ENCODE measurements around the gene SCIN. TPM values are rescaled to one million over a fixed set of nuclear protein-coding genes. Genes with fewer than 3 reads are reported as not detected.

Gene SCIN
- total RNA-seq, 2 donors from 2014 or later = 0.67 to 0.93 TPM

DNA sequence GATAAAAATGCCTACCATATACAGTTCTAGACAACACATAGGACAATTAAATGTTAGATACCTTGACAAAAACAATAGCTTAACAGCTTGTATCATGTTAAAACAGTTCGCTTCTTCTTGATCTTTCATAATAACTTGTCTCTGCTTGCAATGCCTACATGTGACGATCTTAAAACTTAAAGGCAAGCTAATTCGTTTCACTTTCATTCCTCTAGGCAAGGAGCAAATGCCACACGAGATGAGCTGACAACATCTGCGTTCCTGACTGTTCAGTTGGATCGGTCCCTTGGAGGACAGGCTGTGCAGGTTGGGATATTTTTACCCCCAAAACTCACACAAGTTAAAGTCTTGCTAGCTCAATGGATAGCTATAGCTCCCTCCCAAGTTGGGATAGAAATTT is 65.3 kb downstream of the SCIN start:
- H3K27ac ChIP-seq = no peak overlapping the region
- H3K4me3 ChIP-seq = no peak overlapping the region
- DNase-seq (ENCODE audit: low spot score) = no peak
- H3K9me3 ChIP-seq = no peaks in the 10 kb centered on the region
- H3K36me3 ChIP-seq = no peaks in the 10 kb centered on the region
- H3K27me3 ChIP-seq = no peaks in the 10 kb centered on the region
- no peak for TF ChIP-seq CTCF (IDR thresholded peaks at IDR 0.05)
- no peaks in the 10 kb centered on the region for H3K4me1 ChIP-seq

GRCh38 chr7:12637328-12637727 is 66.8 kb downstream of the SCIN start:
- H3K9me3 ChIP-seq = no peaks in the 10 kb centered on the region
- H3K27ac ChIP-seq = no peak overlapping the region
- H3K27me3 ChIP-seq = no peaks in the 10 kb centered on the region
- H3K4me1 ChIP-seq = no peaks in the 10 kb centered on the region
- TF ChIP-seq CTCF (IDR thresholded peaks at IDR 0.05) = no peak
- no peak for DNase-seq (ENCODE audit: low spot score)
- no peak overlapping the region for H3K4me3 ChIP-seq
- H3K36me3 ChIP-seq = no peaks in the 10 kb centered on the region

DNA sequence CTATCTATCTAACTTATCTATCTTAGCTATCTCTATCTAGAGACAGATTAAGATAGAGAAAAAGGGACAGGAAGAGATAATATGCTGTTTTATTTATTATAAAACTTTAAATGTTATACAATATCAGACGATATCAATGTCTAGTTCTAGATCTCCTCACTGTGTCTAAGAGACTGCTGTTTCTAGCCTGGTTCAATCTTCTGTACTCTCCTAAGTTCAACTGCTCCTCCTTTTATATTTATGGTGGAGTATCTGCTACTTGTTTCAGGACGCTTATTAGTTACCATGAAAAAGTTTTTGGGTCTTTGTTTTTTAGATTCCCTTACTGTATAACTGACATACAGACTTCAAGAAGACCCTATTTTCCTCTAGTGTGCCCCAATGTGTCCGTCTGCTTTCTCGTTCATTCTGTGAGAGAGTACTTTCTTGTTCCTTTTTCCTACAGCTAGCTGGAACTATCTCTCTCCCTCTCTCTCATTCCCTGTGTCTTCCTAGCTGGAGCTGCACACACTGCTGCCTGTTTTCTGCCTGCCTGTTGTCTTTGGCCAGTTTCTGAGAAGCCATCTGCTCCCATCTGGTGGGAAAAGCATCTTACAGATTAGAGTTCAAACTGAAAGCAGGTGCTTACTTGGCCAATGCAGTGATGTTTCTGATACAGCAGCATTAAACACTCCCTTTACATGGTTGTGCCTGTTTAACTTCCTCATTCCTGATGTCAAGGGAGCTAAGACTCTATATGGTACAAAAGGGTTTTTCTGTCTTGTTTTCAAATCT is 67.5 kb downstream of the SCIN start:
- Histone ChIP-seq H3K27ac (peak overlapping the region in 1 of 2 donors; percentile 33), H3K36me3 (no peaks in the 10 kb centered on the region), H3K9me3 (no peaks in the 10 kb centered on the region), H3K4me3 (no peak overlapping the region), H3K27me3 (no peaks in the 10 kb centered on the region), H3K4me1 (no peaks in the 10 kb centered on the region)
- no peak for TF ChIP-seq CTCF (IDR thresholded peaks at IDR 0.05)
- no peak for DNase-seq (ENCODE audit: low spot score)

- Histone ChIP-seq H3K4me3 (no peak overlapping the region), H3K27me3 (no peaks in the 10 kb centered on the region), H3K36me3 (no peaks in the 10 kb centered on the region), H3K9me3 (no peaks in the 10 kb centered on the region), H3K4me1 (no peaks in the 10 kb centered on the region), H3K27ac (no peak overlapping the region)
- TF ChIP-seq CTCF (IDR thresholded peaks at IDR 0.05) = peak in 1 of 2 donors; percentile 80
- no peak for DNase-seq (ENCODE audit: low spot score)
Observed at GRCh38 chr7:12638851-12639456, 68.4 kb downstream of the SCIN start.

- no peak overlapping the region for H3K27ac ChIP-seq
- H3K36me3 ChIP-seq = no peaks in the 10 kb centered on the region
- no peak for TF ChIP-seq CTCF (IDR thresholded peaks at IDR 0.05)
- no peaks in the 10 kb centered on the region for H3K4me1 ChIP-seq
- DNase-seq (ENCODE audit: low spot score) = no peak
- no peaks in the 10 kb centered on the region for H3K9me3 ChIP-seq
- no peak overlapping the region for H3K4me3 ChIP-seq
- no peaks in the 10 kb centered on the region for H3K27me3 ChIP-seq
Observed at GRCh38 chr7:12640299-12641096, 70.0 kb downstream of the SCIN start.

Measured in right atrium auricular region (tissue), 2 donors.